AG04449 (cell line): ENCODE results near the gene LDHB.

Experiments
- CTCF ChIA-PET: fragments of 350-600 bp; formaldehyde crosslinking; extraction: SDS; loops from one replicate; lab custom pipeline; 2021; ENCODE audit warnings: antibody characterized with exemption; lab: Yijun Ruan, JAX
- POLR2A ChIA-PET: fragments of 400-600, 350-600 bp; formaldehyde crosslinking; extraction: SDS; loops from one replicate; lab custom pipeline; 2020; ENCODE audit warnings: antibody characterized with exemption, inconsistent platforms; lab: Yijun Ruan, JAX
- DNase-seq: peaks from one replicate; pipeline ENCODE4 v3.0.0-alpha.2; 2010; ENCODE audit warnings: low read depth, low spot score
- H3K4me3 ChIP-seq: 2 replicates; pipeline ENCODE4 v1.5.1; 2011; ENCODE audit warnings: low read depth, mild to moderate bottlenecking, control low read depth, low read length
- CTCF ChIP-seq: IDR thresholded peaks from one replicate; pipeline ENCODE4 v1.5.1; 2011; ENCODE audit warnings: mild to moderate bottlenecking, moderate library complexity, low read length, control low read depth, inconsistent platforms; ENCODE audit not compliant: insufficient read depth; ENCODE audit errors: missing control alignments

The LDHB gene

DNA sequence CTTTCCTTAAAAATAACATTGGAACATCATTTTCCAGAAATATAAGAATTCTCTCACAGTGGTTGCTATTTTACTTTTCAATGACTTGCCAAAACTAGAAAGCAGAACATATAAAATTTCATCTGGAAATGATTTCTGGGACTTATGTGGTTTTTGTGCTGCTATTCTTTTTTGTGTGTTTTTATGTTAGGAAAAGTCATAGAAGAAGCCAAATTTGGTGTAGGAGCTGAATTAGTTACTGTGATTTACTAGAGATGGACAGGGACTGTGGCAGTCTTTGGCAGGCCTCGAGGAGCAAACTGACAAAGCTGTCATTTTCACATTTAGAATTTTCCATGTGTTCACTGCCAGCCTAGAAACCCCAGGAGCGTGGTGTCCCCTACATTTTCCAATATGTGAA, 38.3 kb upstream of the LDHB start:
- peak; percentile 19 for DNase-seq
- CTCF ChIA-PET: interaction anchor here (0.8 to 5.4 kb wide), 7 partner anchors 9 to 764 kb away, joined by 3 to 142 read pairs (median 10); no protein-coding TSS in a partner anchor
- POLR2A ChIA-PET: no interaction called here
- no peak overlapping the region for H3K4me3 ChIP-seq
- no peak for TF ChIP-seq CTCF

DNA sequence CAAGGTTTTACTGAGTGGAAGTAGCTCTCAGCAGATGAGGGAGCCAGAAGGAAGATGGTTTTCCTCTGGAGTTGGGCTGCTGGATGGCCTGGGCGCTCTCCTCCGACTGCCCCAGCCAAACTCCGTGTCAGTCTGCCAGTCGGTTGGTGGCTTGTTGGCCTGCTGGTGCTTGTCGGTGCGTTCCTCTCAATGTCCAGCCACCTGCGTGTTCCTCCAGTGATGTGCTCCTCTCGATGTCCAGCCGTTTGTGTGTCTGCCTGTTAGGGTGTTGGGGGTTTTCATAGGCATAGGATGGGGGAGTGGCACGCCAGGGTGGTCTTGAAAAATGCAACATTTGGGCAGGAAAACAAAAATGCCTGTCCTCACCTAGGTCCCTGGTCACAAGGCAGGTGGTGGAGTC, 37.0 kb upstream of the LDHB start:
- no peak for DNase-seq
- ChIA-PET CTCF (interaction anchor here (0.6 to 1.4 kb wide), 4 partner anchors 13 to 294 kb away, joined by 3 read pairs; no protein-coding TSS in a partner anchor), POLR2A (no interaction called here)
- TF ChIP-seq CTCF: no peak
- H3K4me3 ChIP-seq: no peak overlapping the region

- POLR2A ChIA-PET: no interaction called here
- DNase-seq: no peak
- no peak overlapping the region for H3K4me3 ChIP-seq
- TF ChIP-seq CTCF: no peak
- CTCF ChIA-PET: interaction anchor here (0.8 to 2.8 kb wide), 3 partner anchors 11 to 299 kb away, joined by 3 to 8 read pairs (median 7); no protein-coding TSS in a partner anchor
These were observed 33.9 kb upstream of the LDHB start for GRCh38 chr12:21691515-21691914.

GRCh38 chr12:21690704-21691368, 33.2 kb upstream of the LDHB start:
- TF ChIP-seq CTCF: no peak
- ChIA-PET POLR2A (no interaction called here), CTCF (interaction anchor here (0.8 to 2.8 kb wide), 2 partner anchors 10 to 299 kb away, joined by 3 to 8 read pairs; no protein-coding TSS in a partner anchor)
- H3K4me3 ChIP-seq: no peak overlapping the region
- no peak for DNase-seq

GRCh38 chr12:21683115-21683514, 25.5 kb upstream of the LDHB start:
- no peak for TF ChIP-seq CTCF

DNA sequence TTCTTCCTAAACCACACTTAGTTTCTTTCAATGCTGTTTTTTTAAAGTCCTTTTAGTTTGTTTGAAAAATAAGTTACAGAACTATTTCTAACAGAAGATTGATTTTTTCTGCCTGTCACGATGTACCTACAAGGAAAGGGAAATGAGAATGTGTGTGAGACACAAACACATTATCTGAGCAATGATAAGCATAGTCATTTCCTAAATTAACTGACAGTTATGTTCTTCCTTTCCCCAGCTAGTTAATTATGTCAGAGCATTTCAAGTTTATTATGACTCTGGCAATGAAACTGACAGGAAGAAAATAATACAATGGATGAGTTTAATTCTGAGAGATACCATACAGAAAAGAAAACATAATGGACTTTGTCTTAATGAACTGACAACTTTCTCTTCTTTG, 21.3 kb upstream of the LDHB start:
- ChIA-PET POLR2A (no interaction called here), CTCF (interaction anchor here (1.0 to 1.9 kb wide), 7 partner anchors 9 to 430 kb away, joined by 3 to 5 read pairs (median 3); partner anchors contain the start of gene LDHB)
- TF ChIP-seq CTCF: no peak
- no peak overlapping the region for H3K4me3 ChIP-seq
- no peak for DNase-seq

More at GRCh38 chr12:21683115-21683514, 25.5 kb upstream of the LDHB start:
- DNase-seq: no peak
- ChIA-PET CTCF (interaction anchor here (1.1 to 1.4 kb wide), 3 partner anchors 73 to 434 kb away, joined by 3 to 5 read pairs (median 4); no protein-coding TSS in a partner anchor), POLR2A (no interaction called here)
- H3K4me3 ChIP-seq: no peak overlapping the region
